C4-2B (cell line): ENCODE data around the gene CCL13.
"Not testable (repeated sequence)": the region's sequence is repeated elsewhere in the genome, so short reads cannot be mapped to it uniquely, and the experiment has no call there.

Source experiments
- H3K27ac ChIP-seq: fragments of 450-650 bp; 2 replicates; pipeline ENCODE4 v1.5.1; 2017
- ZFX ChIP-seq: fragments of 450-650 bp; IDR thresholded peaks from 2 replicates; pipeline ENCODE4 v1.6.1; 2017
- TF ChIP-seq, protein P1 (sequence below): fragments of 450-650 bp; conservative IDR thresholded peaks from 2 replicates; pipeline ENCODE4 v1.5.1; 2017; ENCODE audit warnings: mild to moderate bottlenecking

The CCL13 gene

DNA sequence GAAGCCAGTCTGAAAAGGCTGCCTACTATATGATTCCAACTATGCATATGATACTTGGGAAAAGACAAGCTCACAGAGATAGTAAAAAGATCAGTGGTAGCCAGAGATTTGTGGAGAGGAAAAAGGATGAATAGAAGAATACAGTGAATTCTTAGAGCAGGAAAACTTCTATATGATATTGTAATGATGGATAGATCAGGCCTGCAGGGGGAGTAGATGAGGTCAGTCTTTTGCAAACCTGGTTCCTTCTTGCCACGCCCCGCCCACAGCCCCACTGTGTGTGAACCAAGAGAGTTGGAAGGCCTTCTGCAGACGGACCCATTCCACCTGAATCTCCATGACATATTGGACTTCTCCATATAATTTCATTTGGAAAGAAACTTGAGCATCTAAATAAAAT is 37.8 kb upstream of the CCL13 start:
- no peak for TF ChIP-seq ZFX
- TF ChIP-seq, protein P1, sequence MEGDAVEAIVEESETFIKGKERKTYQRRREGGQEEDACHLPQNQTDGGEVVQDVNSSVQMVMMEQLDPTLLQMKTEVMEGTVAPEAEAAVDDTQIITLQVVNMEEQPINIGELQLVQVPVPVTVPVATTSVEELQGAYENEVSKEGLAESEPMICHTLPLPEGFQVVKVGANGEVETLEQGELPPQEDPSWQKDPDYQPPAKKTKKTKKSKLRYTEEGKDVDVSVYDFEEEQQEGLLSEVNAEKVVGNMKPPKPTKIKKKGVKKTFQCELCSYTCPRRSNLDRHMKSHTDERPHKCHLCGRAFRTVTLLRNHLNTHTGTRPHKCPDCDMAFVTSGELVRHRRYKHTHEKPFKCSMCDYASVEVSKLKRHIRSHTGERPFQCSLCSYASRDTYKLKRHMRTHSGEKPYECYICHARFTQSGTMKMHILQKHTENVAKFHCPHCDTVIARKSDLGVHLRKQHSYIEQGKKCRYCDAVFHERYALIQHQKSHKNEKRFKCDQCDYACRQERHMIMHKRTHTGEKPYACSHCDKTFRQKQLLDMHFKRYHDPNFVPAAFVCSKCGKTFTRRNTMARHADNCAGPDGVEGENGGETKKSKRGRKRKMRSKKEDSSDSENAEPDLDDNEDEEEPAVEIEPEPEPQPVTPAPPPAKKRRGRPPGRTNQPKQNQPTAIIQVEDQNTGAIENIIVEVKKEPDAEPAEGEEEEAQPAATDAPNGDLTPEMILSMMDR, result peak; percentile 40
- H3K27ac ChIP-seq, result no peak overlapping the region; the same call in 1 of the 2 replicates

DNA sequence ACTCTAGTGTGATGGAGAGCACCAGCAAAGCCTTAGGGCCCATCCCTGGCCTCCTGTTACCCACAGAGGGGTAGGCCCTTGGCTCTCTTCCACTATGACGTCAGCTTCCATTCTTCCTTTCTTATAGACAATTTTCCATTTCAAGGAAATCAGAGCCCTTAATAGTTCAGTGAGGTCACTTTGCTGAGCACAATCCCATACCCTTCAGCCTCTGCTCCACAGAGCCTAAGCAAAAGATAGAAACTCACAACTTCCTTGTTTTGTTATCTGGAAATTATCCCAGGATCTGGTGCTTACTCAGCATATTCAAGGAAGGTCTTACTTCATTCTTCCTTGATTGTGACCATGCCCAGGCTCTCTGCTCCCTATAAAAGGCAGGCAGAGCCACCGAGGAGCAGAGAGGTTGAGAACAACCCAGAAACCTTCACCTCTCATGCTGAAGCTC is 37.2 kb upstream of the CCL13 start, which contains the start of gene CCL8:
CCL8 (plus strand) TSS at position 397 of the 445 bp plus-strand sequence. CDS start 67 bp downstream, outside the sequence.
- peak within 1 kb of the TSS; percentile 56 for H3K27ac ChIP-seq
- TF ChIP-seq, protein P1, result no peak
- no peak for TF ChIP-seq ZFX

DNA sequence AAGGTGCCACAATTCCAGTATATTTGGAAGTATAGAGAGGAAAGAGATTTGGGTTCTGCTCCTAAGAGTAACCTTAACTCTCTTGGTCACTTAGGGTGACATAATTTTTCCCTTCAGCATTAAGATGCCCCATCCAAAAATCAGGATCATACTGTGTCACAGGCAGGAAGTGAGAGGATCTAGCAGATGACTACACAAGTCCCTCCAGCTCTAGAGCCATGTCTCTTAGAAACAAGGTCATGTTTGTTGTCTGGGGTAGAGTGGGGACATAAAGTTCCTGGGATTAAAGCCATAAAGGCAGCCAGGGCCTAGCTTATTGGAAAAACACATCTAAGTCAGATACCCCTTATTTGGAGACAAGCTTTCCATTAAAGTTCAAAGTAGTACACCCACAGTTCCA is 34.3 kb upstream of the CCL13 start:
- no peak overlapping the region for H3K27ac ChIP-seq
- TF ChIP-seq ZFX, result no peak
- TF ChIP-seq, protein P1, result no peak

DNA sequence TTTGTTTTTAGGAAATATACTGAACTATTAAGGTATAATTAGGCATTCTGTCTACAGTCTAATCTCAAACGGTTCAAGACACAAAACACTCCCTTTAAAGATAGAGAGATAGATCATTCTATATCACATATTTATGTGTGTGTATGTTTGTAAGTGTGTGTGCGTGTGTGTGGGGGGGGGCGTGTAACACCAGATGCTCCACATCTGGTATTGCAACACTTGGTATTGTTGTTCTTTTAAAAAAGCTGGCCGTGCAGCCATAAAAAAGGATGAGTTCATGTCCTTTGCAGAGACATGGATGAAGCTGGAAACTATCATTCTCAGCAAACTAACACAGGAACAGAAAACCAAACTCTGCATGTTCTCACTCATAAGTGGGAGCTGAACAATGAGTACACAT is 28.7 kb upstream of the CCL13 start:
- H3K27ac ChIP-seq, result not testable (repeated sequence)

DNA sequence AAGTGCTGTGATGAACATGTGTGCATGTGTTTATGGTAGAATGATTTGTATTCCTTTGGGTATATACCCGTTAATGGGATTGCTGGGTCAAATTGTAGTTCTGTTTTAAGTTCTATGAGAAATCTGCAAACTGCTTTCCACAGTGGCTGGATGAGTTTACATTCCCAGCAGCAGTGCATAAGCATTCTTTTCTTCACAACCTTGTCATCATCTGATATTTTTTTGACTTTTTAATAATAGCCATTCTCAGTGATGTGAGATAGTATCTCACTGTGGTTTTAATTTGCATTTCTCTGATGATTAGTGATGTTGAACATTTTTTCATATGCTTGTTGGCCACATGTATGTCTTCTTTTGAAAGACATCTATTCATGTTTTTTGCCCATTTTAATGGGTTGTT is 18.6 kb upstream of the CCL13 start:
- no peak for TF ChIP-seq ZFX
- TF ChIP-seq, protein P1, result no peak
- H3K27ac ChIP-seq, result no peak overlapping the region

DNA sequence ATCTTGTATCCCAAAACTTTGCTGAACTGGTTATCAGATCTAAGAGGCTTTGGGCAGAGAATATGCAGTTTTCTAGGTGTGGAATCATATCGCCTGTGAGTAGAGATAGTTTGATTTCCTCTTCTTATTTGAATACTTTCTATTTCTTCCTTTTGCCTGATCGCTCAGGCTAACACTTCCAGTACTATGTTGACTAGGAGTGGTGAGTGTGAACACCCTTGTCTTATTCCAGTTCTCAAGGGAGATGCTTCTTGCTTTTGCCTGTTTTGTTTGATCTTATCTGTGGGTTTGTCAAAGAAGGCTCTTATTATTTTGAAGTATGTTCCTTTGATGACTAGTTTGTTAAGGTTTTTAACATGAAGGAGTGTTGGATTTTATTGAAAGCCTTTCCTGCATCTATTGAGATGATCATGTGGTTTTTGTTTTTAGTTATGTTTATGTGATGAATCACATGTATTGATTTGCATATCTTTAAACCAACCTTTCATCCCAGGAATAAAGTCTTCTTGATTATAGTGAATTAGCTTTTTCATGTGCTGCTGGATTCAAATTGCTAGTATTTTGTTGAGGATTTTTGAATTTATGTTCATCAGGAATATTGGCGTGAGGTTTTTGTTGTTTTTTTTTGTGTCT is 17.0 kb upstream of the CCL13 start:
- no peak overlapping the region for H3K27ac ChIP-seq
- TF ChIP-seq, protein P1, result no peak
- TF ChIP-seq ZFX, result no peak

DNA sequence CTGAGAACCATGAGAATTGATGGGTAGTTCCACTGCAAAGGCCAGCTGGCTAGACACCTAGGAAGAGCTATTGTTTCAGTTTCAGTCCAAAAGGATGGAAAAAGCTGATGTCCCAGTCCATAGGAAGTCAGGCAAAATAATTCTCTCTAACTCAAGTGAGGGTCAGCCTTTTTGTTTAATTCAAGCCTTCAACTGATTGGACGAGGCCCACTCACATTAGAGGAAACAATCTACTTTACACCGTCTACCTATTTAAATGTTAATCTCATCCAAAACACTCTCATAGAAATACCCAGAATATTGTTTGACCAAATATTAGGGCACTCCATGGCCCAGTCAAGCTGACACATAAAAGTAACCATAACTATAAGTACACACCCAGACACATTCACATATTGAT is 14.4 kb upstream of the CCL13 start:
- TF ChIP-seq ZFX, result no peak
- TF ChIP-seq, protein P1, result no peak
- no peak overlapping the region for H3K27ac ChIP-seq

DNA sequence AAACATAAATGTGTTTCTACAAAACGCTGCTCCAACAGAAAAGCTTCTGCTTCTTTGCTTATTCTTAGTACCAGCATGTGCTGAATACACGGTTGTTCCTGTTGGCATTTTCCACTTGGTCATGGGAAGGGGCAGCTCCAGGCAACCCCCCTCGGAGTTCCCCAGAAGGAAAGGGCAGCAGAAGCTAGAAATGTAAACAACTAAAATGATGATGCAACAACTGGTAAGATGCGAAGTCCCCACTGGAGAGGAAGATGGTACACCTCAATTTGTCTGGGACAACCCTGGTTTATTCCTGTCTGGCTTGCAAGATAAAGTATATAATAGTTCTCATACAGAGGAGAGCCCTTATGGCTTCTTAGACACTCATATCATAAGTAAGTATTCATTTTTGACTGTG is 9.2 kb upstream of the CCL13 start:
- TF ChIP-seq ZFX, result no peak
- TF ChIP-seq, protein P1, result no peak
- no peak overlapping the region for H3K27ac ChIP-seq
